Activated CD8-positive, alpha-beta memory T cell treated with anti-CD3 and anti-CD28 coated beads for 48 hours (primary cell): ENCODE data around the gene SLC22A23.

Source experiments
- DNase-seq, 3 experiments: peaks; one replicate each; pipeline ENCODE4 v3.0.0-alpha.2; 2020; ENCODE audit warnings: low read depth in 2 of 3, low spot score in 2 of 3

SLC22A23 gene

GRCh38 chr6:3321042-3321441 is 135.8 kb downstream of the SLC22A23 start:
- DNase-seq, result no peak

- DNase-seq, result no peak
These were observed 136.5 kb downstream of the SLC22A23 start for GRCh38 chr6:3320238-3320811.

GRCh38 chr6:3319610-3320200 is 137.1 kb downstream of the SLC22A23 start:
- DNase-seq, result no peak

DNA sequence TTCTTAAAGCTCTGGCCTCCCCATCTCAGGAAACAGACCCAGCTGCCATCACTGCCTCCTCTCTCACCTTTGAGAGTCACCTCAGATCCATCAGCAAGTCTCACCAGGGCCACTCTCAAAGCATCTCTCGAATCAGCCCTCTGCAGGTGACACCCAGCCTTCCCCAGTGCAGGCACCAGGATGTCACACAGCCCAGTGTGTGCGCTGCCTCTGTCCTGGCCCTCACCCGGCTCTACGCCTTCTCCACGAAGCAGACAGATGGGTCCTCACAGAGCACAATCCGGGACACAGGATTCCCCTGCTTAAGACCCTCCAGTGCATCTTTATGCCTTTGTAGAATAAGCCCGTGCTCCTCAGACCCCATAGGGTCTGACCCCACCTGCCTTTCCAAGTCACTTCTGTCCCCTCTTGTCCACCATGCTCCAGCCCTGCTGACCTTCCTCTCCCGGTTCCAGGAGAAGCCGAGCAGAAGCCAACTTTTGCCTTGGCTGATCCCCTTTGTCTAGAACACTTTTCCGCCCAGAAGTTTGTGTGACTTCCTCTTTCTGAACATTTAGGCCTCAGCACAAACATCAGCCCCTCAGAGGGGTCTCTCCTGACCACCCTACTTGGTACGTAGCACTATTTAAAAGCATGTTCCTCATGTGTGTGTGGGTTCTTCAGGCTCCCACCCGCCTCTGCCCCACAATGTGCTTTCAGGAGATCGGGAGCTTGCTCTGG is 137.9 kb downstream of the SLC22A23 start:
- no peak for DNase-seq

DNA sequence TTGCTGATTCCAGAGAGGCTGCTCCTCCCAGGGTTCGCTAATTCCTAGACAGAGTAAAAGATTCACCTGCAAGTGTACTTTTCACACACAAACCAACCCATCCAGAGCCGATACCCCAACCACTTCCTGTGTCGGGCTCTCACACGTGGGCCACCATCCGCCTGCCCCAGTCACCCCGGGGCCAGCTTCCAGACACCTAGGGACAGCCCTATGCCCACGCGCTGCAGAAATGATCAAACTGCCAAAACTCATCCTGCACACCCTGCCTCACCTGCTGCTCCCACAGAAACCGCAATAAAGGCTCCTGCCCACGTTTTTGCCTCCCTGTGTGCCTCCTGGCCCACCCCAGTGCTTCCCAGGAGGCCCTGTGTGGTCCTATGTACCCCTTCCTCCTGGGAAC is 138.6 kb downstream of the SLC22A23 start:
- DNase-seq, result peak; percentile 11 to 21 (median 11)

GRCh38 chr6:3317741-3318211 is 139.1 kb downstream of the SLC22A23 start:
- DNase-seq, result no peak

DNA sequence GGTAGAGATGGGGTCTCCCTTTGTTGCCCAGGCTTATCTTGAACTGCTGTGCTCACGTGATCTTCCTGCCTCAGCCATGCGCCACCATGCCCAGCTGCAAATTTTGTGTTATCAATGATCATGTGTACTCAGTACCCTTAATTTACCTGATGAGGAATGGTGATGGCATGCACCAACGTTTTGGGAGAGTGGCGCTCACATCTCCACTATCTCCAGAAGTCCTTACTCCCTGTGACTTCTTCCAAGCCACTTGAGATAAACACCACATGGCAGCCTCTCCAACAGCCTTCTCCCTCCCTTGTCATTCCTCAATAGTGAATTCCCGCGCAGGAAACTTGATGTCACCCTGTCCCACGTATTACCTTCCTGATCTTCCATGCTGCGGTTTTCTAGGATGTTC is 140.0 kb downstream of the SLC22A23 start:
- no peak for DNase-seq

- no peak for DNase-seq
These were observed 140.5 kb downstream of the SLC22A23 start for GRCh38 chr6:3316331-3316730.

DNA sequence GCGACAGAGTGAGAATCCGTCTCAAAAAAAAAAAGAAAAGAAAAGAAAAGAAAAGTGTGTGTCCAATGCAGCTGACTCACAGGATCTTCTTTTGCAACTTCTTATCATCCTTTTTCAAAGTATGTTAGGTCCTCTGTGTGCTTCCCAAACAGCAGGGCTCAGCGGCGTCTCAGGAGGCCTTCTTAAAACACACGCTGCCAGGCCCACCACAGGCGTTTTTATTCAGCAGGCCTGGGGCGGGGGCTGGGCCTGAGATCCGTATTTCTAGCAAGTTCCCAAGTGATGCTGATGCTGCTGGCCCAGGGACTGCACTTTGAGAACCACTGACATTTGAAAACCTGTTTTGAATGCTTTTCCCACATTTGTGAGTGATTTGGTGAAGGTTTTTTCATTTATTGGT is 141.0 kb downstream of the SLC22A23 start:
- no peak for DNase-seq

DNA sequence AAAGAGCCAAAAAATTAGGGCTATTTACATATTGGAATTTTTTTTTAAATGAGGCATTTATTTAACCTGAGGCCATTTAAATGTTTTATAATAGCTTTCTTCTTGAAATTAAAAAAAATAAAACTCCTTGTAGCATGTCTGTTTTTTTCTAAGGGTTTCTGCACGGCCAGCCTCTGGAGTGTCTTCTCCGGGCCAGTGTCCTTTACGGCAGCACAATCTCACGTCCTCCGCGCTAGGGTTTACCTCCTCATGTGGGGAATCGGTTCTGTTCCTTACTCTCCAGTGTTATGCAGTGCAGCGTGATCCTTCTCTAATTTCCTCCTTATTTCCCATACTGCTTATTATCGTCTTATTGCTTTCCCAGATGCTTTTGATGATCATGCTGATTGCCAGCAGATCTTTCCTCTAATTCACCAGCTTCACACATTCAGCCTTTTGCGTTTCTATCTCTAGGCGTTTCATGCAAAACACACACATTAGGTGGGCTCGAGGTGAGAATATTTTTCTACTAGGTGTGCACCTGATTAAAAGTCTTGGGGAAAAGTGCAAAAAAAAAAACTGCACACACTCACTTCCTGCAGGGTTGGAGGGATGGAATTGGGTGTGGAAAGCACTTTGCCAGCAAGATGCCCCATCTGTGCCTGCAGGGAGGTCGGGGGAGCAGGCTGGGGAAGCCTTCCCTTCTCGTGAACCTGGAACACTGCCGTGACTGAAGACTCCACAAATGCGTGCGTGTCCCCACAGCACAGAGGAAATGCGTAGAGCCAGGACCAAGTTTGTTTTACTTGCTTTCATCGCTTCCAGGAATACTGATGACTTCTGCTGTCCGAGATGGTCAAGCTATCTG is 142.0 kb downstream of the SLC22A23 start:
- no peak for DNase-seq

- DNase-seq, result no peak
These were observed 142.7 kb downstream of the SLC22A23 start for GRCh38 chr6:3314176-3314575.

- DNase-seq, result no peak
These were observed 144.1 kb downstream of the SLC22A23 start for GRCh38 chr6:3312604-3313231.

DNA sequence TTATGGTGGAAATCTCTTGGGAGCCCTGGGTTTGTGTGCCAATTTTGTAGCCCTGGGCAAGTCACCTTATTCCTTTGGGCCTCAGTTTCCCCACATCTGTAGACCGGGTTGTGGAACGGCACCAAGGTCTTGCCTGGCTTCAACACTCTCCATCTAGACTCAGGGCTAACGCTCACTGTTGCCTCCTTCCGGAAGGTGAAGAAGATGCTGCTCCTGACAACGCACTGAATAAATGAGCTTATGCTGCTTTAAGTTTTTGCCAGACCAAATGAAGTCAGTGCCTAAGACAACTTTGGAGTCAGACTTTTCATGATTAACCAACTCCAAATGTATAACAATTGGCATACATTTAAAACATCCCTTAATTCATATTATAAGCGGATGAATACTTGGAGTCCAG is 145.0 kb downstream of the SLC22A23 start:
- DNase-seq, result no peak

DNA sequence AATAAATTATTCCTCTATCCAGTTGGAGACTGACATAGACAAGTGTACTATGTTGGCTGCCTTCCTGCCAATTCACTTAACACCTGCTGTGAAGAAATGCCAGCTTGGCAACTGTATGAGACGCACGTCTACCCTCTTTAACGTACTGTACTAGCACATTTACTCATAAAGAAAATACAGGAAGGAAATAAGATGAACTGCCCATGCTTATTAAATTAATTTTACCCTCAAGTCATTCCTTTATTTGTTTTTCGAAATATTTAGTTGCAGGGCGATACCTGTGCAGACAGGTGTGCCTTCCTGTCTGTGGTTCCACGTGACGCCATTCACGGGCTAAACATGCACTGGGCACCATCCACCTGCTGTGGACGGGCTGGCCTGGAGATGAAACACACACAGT is 146.1 kb downstream of the SLC22A23 start:
- no peak for DNase-seq

GRCh38 chr6:3310051-3310448 is 146.8 kb downstream of the SLC22A23 start:
- DNase-seq, result no peak

DNA sequence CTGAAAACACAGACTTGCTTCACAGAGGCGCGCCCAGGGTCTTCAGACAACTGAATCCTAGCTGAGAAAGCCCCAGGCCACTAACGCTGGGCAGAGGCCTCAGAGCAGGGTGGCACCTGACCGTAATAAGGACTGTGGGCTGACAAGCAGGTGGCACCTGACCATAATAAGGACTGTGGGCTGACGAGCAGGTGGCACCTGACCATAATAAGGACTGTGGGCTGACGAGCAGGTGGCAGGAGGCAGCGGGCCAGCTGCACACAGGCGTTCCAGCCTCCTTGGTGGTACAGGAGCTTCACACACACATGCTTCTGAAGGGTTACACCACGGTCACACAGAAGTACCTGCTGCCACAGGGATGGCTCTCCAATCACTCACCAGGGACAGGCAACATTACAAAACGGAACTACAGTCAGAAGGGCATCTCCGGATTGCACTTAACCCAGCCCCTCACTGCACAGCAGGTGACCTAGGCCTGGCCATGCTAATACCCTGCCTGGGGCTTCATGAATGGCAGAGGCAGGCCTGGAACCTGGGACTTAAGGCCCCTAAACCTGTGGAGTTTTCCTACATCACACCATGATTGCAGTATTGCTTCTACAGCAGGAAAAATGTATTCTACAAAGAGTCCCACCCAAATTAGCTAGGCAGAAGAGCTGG is 147.3 kb downstream of the SLC22A23 start:
- no peak for DNase-seq

DNA sequence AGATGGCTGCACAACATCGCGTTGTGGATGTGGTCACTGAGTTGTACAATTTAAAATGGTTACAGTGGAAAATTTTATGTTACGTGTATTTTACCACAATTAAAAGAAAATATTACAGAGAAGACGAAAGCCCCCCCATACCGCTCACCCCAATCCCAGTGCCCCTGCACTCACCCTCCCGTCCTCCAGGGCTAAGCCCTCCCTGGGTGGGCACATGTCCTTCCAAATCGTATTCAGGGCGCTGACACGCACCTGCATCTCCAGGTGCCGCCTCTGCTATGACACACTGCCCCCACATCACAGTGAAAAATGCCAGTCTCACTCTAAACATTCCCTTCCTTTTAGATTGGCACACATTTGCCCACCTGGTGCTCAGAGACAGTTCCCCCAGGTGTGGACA is 148.7 kb downstream of the SLC22A23 start:
- no peak for DNase-seq

GRCh38 chr6:3307436-3307835 is 149.4 kb downstream of the SLC22A23 start:
- no peak for DNase-seq

- DNase-seq, result no peak
These were observed 150.0 kb downstream of the SLC22A23 start for GRCh38 chr6:3306848-3307247.

DNA sequence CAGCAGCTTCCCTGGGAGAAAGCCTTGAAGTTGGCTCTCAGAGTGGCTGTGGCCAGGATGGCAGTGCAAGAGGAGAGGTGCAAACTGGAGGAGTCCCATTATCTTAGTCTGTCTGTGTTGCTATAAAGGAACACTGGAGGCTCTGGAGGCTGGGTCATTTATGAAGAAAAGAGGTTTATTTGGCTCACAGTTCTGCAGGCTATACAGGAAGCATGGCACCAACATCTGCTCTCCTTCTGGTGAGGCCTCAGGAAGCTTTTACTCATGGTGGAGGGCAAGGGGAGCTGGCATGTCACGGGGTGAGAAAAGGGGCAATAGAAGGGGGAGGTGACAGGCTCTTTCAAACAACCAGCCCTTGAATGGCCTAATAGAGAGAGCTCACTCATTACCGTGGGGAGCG is 151.0 kb downstream of the SLC22A23 start:
- no peak for DNase-seq

DNA sequence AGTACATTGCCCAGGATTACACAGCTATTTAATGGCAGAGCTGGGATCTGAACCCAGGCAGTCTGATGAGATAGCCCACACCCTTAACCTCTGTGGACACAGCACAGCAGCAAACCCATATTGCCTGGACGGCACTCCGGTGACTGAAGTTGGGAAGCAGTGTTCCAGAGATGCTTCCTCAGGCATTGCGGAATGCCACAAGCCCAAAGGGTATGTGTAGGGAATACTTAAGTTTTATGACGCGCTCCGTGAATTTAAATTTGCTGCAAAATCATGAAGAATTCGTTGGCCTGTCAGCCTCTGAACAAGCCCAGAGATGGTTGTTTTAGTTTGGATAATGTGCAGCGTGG is 151.7 kb downstream of the SLC22A23 start:
- no peak for DNase-seq
